ENCODE results near the gene SMCO2.
A peak's percentile ranks its signal among the peaks of the same experiment; 100 is the strongest.

The SMCO2 gene

GRCh38 chr12:27446436-27446835, at the start of gene SMCO2:
SMCO2 (plus strand) TSS chr12:27446736; CDS start chr12:27470632, 23,896 bp downstream.
- DNase-seq (ENCODE audit: low read depth), result no peak
- TF ChIP-seq CTCF (IDR thresholded peaks at IDR 0.05; ENCODE audit: control insufficient read depth, extremely low read depth, insufficient read depth), result no peak
- H3K4me3 ChIP-seq (ENCODE audit: low read depth, low read length), result no peak within 1 kb of the TSS

- H3K4me3 ChIP-seq (ENCODE audit: low read depth, low read length), result no peak overlapping the region
- DNase-seq (ENCODE audit: low read depth), result no peak
- TF ChIP-seq CTCF (IDR thresholded peaks at IDR 0.05; ENCODE audit: control insufficient read depth, extremely low read depth, insufficient read depth), result no peak
Measured at GRCh38 chr12:27398466-27398865, 48.1 kb upstream of the SMCO2 start.

- DNase-seq (ENCODE audit: low read depth), result no peak
- no peak overlapping the region for H3K4me3 ChIP-seq (ENCODE audit: low read depth, low read length)
- TF ChIP-seq CTCF (IDR thresholded peaks at IDR 0.05; ENCODE audit: control insufficient read depth, extremely low read depth, insufficient read depth), result no peak
Measured at GRCh38 chr12:27399074-27399473, 47.5 kb upstream of the SMCO2 start.

- no peak for DNase-seq (ENCODE audit: low read depth)
- H3K4me3 ChIP-seq (ENCODE audit: low read depth, low read length), result no peak overlapping the region
- no peak for TF ChIP-seq CTCF (IDR thresholded peaks at IDR 0.05; ENCODE audit: control insufficient read depth, extremely low read depth, insufficient read depth)
Measured at GRCh38 chr12:27400856-27401354, 45.6 kb upstream of the SMCO2 start.

GRCh38 chr12:27412047-27412446, 34.5 kb upstream of the SMCO2 start:
- no peak for DNase-seq (ENCODE audit: low read depth)
- TF ChIP-seq CTCF (IDR thresholded peaks at IDR 0.05; ENCODE audit: control insufficient read depth, extremely low read depth, insufficient read depth), result no peak
- H3K4me3 ChIP-seq (ENCODE audit: low read depth, low read length), result no peak overlapping the region

- no peak for DNase-seq (ENCODE audit: low read depth)
- TF ChIP-seq CTCF (IDR thresholded peaks at IDR 0.05; ENCODE audit: control insufficient read depth, extremely low read depth, insufficient read depth), result no peak
- no peak overlapping the region for H3K4me3 ChIP-seq (ENCODE audit: low read depth, low read length)
Measured at GRCh38 chr12:27422697-27423096, 23.8 kb upstream of the SMCO2 start.

GRCh38 chr12:27424631-27425230, 21.8 kb upstream of the SMCO2 start:
- no peak overlapping the region for H3K4me3 ChIP-seq (ENCODE audit: low read depth, low read length)
- peak; percentile 60 for TF ChIP-seq CTCF (IDR thresholded peaks at IDR 0.05; ENCODE audit: control insufficient read depth, extremely low read depth, insufficient read depth)
- DNase-seq (ENCODE audit: low read depth), result peak; percentile 85

Data from LNCaP clone FGC (cell line).